Measurements from ENCODE around the gene C11orf52. TPM values are rescaled to one million over a fixed set of nuclear protein-coding genes. Genes with fewer than 3 reads are reported as not detected.

The C11orf52 gene, protein sequence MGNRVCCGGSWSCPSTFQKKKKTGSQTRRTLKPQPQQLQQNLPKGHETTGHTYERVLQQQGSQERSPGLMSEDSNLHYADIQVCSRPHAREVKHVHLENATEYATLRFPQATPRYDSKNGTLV
- total RNA-seq: 1 to 10 TPM; 1.8 to 6.9 (median 2.9) TPM

- DNase-seq (ENCODE audit: extremely low spot score): peak; percentile 84
- H3K36me3 ChIP-seq: no peaks in the 10 kb centered on the region
- intact Hi-C loops (cut with DNase I): no loop called here
- peaks cover 36 to 47% (median 42%) of the 10 kb centered on the region in 4 donors for H3K4me1 ChIP-seq
- no peaks in the 10 kb centered on the region for H3K27me3 ChIP-seq
- WGBS: 63% methylated on average over 18 of the region's 19 CpGs
- TF ChIP-seq, protein P1, sequence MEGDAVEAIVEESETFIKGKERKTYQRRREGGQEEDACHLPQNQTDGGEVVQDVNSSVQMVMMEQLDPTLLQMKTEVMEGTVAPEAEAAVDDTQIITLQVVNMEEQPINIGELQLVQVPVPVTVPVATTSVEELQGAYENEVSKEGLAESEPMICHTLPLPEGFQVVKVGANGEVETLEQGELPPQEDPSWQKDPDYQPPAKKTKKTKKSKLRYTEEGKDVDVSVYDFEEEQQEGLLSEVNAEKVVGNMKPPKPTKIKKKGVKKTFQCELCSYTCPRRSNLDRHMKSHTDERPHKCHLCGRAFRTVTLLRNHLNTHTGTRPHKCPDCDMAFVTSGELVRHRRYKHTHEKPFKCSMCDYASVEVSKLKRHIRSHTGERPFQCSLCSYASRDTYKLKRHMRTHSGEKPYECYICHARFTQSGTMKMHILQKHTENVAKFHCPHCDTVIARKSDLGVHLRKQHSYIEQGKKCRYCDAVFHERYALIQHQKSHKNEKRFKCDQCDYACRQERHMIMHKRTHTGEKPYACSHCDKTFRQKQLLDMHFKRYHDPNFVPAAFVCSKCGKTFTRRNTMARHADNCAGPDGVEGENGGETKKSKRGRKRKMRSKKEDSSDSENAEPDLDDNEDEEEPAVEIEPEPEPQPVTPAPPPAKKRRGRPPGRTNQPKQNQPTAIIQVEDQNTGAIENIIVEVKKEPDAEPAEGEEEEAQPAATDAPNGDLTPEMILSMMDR (IDR thresholded peaks at IDR 0.05): no peak
- TF ChIP-seq POLR2A (IDR thresholded peaks at IDR 0.05; ENCODE audit: low read depth) (no peak), POLR2AphosphoS5 (IDR thresholded peaks at IDR 0.05) (no peak)
- no peaks in the 10 kb centered on the region for H3K9me3 ChIP-seq
- peak within 1 kb of the TSS in 3 of 4 donors; percentile 4 to 9 (median 9) for H3K4me3 ChIP-seq
- H3K27ac ChIP-seq (replicated peaks in 1 of 4): peak within 1 kb of the TSS in 3 of 4 donors; percentile 16 to 41 (median 29)
Measured at GRCh38 chr11:111918390-111919256, at the start of gene C11orf52. Gene C11orf52, plus strand, starts transcription at chr11:111918913. Its CDS starts 60 bp downstream, at chr11:111918973.

DNA sequence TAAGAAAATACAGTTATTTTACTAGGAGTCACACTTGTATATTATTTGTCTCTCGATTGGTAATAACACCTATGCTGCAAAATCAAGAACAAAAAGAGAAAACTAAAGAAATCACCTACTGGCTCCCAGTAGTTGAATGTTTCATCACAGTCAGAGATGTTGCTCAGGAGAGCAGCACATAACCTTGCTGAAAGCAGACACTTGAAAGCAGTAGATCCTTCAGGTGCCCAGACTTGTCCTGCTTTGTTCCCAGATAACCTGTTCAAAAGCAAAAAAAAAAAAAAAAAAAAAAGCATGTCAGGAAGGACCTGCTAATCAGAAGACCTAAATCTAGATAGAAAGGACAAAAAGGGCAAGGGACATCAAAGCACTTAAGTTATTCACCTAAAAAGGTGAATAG, 48.6 kb upstream of the C11orf52 start:
- H3K27ac ChIP-seq (replicated peaks in 1 of 4): no peak overlapping the region
- H3K4me3 ChIP-seq: peak overlapping the region in 2 of 4 donors; percentile 96 to 98

GRCh38 chr11:111870522-111870885, 48.2 kb upstream of the C11orf52 start:
- TF ChIP-seq POLR2A (IDR thresholded peaks at IDR 0.05; ENCODE audit: low read depth) (no peak), EP300 (IDR thresholded peaks at IDR 0.05) (no peak), POLR2AphosphoS5 (IDR thresholded peaks at IDR 0.05) (no peak)
- TF ChIP-seq, protein P1 (IDR thresholded peaks at IDR 0.05): no peak
- peak overlapping the region; percentile 86 to 98 (median 97) for H3K4me3 ChIP-seq
- no peaks in the 10 kb centered on the region for H3K9me3 ChIP-seq
- no peak for DNase-seq (ENCODE audit: extremely low spot score)
- H3K4me1 ChIP-seq: peaks cover 7 to 26% (median 22%) of the 10 kb centered on the region in 4 donors
- peak overlapping the region; percentile 91 to 96 (median 92) for H3K27ac ChIP-seq (replicated peaks in 1 of 4)
- H3K27me3 ChIP-seq: no peaks in the 10 kb centered on the region
- intact Hi-C loops (cut with DNase I): loop anchor here (10.0 kb wide), 1 partner anchor 214 kb away; the partner anchor contains the start of genes SDHD and TIMM8B
- peaks cover 11 to 42% (median 31%) of the 10 kb centered on the region in 4 donors for H3K36me3 ChIP-seq

More for the DNA sequence above, 48.6 kb upstream of the C11orf52 start:
- 79% methylated on average over 1 of the region's 1 CpG for WGBS
- no peaks in the 10 kb centered on the region for H3K27me3 ChIP-seq
- TF ChIP-seq, protein P1 (IDR thresholded peaks at IDR 0.05): no peak
- TF ChIP-seq EP300 (IDR thresholded peaks at IDR 0.05) (no peak), POLR2A (IDR thresholded peaks at IDR 0.05; ENCODE audit: low read depth) (no peak), POLR2AphosphoS5 (IDR thresholded peaks at IDR 0.05) (no peak)
- intact Hi-C loops (cut with DNase I): loop anchor here (10.0 kb wide), 1 partner anchor 215 kb away; the partner anchor contains the start of genes SDHD and TIMM8B
- H3K9me3 ChIP-seq: no peaks in the 10 kb centered on the region
- peaks cover 7 to 26% (median 22%) of the 10 kb centered on the region in 4 donors for H3K4me1 ChIP-seq
- DNase-seq (ENCODE audit: extremely low spot score): no peak
- H3K36me3 ChIP-seq: peaks cover 13 to 42% (median 35%) of the 10 kb centered on the region in 4 donors

DNA sequence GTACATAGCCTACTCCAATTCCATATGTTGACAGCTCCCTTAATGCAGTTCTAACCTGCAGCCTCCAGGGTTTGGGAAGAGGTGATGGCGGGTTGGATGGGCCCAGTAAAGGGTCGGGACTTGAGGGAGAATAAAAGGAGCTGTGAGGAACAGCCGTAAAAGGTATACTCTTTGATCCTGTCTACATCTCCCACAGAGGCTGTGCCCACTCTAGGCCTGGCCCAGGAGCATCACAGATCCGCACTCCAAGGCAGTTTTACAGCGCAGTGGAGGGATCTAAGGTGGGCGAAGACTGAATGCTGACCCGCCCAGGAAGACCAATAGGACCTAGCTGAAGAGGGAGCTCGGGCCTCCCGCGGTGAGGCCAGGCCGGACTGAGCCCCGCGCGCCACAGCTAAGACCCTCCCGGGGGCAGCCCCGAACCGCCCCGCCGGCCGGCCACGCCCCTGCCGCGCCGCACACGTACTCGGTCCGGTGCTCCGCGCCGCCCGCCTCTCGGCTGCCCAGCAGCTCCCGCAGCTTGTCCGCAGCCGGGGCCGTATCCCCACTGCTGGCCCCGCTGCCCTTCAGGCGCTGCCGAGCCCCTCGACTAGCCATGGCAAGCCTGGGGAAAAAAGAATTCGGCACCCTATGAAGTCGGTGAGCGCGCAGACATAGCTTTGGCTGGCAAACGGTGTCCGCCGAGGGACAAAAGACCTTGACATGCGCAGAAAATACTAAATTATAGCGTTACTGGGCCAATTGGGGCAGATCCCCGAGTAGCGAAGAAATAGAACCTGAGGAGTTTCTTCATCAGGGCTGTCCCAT, 47.6 kb upstream of the C11orf52 start, which contains the start of gene ALG9:
TSS of gene ALG9 (minus strand) at position 696 of the 807 bp plus-strand sequence. CDS start at position 597, 99 bp downstream.
- WGBS: under 1% methylated on average over 22 of the region's 51 CpGs
- Histone ChIP-seq H3K27ac (replicated peaks in 1 of 4) (peak within 1 kb of the TSS; percentile 91 to 96 (median 92)), H3K4me3 (peak within 1 kb of the TSS; percentile 86 to 98 (median 97)), H3K27me3 (no peaks in the 10 kb centered on the region), H3K4me1 (peaks cover 7 to 26% (median 22%) of the 10 kb centered on the region in 4 donors), H3K9me3 (no peaks in the 10 kb centered on the region), H3K36me3 (peaks cover 11 to 43% (median 27%) of the 10 kb centered on the region in 4 donors)
- peak; percentile 93 for DNase-seq (ENCODE audit: extremely low spot score)
- no peak for TF ChIP-seq EP300 (IDR thresholded peaks at IDR 0.05)
- TF ChIP-seq, protein P1 (IDR thresholded peaks at IDR 0.05): peak in 2 of 3 experiments; percentile 36 to 40
- peak; percentile 83 to 84 for TF ChIP-seq POLR2AphosphoS5 (IDR thresholded peaks at IDR 0.05)
- TF ChIP-seq POLR2A (IDR thresholded peaks at IDR 0.05; ENCODE audit: low read depth): no peak
- intact Hi-C loops (cut with DNase I): loop anchor here (10.0 kb wide), 1 partner anchor 214 kb away; the partner anchor contains the start of genes SDHD and TIMM8B

All from esophagus muscularis mucosa (tissue), 4 donors.